GM19025 (cell line): ENCODE results near the gene OR12D3.
"Not testable (repeated sequence)": the region's sequence is repeated elsewhere in the genome, so short reads cannot be mapped to it uniquely, and the experiment has no call there.

Experiments used
- ATAC-seq: cut with Tn5 transposase; IDR thresholded peaks from one replicate; pipeline ENCODE4 v1.9.1; 2021; ENCODE audit warnings: mild to moderate bottlenecking, low read depth, moderate library complexity; ENCODE audit not compliant: unreplicated experiment

OR12D3 gene

GRCh38 chr6:29375191-29375590 is at the start of gene OR12D3:
Gene OR12D3 (minus strand): TSS chr6:29375291. CDS start chr6:29375287, 4 bp downstream.
- no peak for ATAC-seq

GRCh38 chr6:29424575-29424974 is 49.5 kb upstream of the OR12D3 start:
- no peak for ATAC-seq

GRCh38 chr6:29424168-29424567 is 49.1 kb upstream of the OR12D3 start:
- ATAC-seq: no peak

GRCh38 chr6:29419516-29419915 is 44.4 kb upstream of the OR12D3 start:
- ATAC-seq: no peak

- no peak for ATAC-seq
Measured at GRCh38 chr6:29414588-29414987, 39.5 kb upstream of the OR12D3 start, which contains the start of gene OR12D1. Gene OR12D1 (plus strand): TSS chr6:29414928.

- ATAC-seq: no peak
Measured at GRCh38 chr6:29403801-29404200, 28.7 kb upstream of the OR12D3 start.

GRCh38 chr6:29399525-29399924 is 24.4 kb upstream of the OR12D3 start:
- no peak for ATAC-seq

GRCh38 chr6:29395331-29395730 is 20.2 kb upstream of the OR12D3 start, which contains the start of gene OR12D2:
Gene OR12D2 (plus strand): TSS chr6:29395631. CDS start chr6:29396700, 1,069 bp downstream.
- ATAC-seq: no peak

GRCh38 chr6:29388533-29388932 is 13.4 kb upstream of the OR12D3 start:
- no peak for ATAC-seq

- ATAC-seq: no peak
Measured at GRCh38 chr6:29376003-29376402, 912 bp upstream of the OR12D3 start.

GRCh38 chr6:29368765-29369164 is 6.3 kb downstream of the OR12D3 start, which contains the start of gene OR5V1:
Gene OR5V1 (minus strand): TSS chr6:29368865. CDS start chr6:29356195, 12,670 bp downstream.
- no peak for ATAC-seq

GRCh38 chr6:29355603-29356002 is 19.5 kb downstream of the OR12D3 start:
- ATAC-seq: no peak

GRCh38 chr6:29354980-29355379 is 20.1 kb downstream of the OR12D3 start:
- no peak for ATAC-seq

- ATAC-seq: not testable (repeated sequence)
Measured at GRCh38 chr6:29349348-29349747, 25.7 kb downstream of the OR12D3 start.

- ATAC-seq: no peak
Measured at GRCh38 chr6:29345380-29345779, 29.7 kb downstream of the OR12D3 start.

GRCh38 chr6:29336269-29336668 is 38.8 kb downstream of the OR12D3 start:
- ATAC-seq: no peak

- ATAC-seq: no peak
Measured at GRCh38 chr6:29332676-29333075, 42.4 kb downstream of the OR12D3 start.

GRCh38 chr6:29325777-29326176 is 49.3 kb downstream of the OR12D3 start:
- ATAC-seq: no peak
